Karpas-422 (cell line): ENCODE measurements around the gene COPS3. TPM values are rescaled to one million over a fixed set of nuclear protein-coding genes. Genes with fewer than 3 reads are reported as not detected.

Source experiments
- DNase-seq: peaks from one replicate; pipeline ENCODE4 v3.0.0-alpha.2; 2015
- H2AFZ ChIP-seq: fragments of 200-600 bp; sonication (generic); 2 replicates; pipeline ENCODE4 v1.6.1; 2014; ENCODE audit warnings: antibody characterized with exemption, low read length, mixed read lengths
- H3K27ac ChIP-seq: fragments of 200-600 bp; sonication (generic); 2 replicates; pipeline ENCODE4 v1.5.1; 2014; ENCODE audit warnings: mild to moderate bottlenecking, low read length, moderate library complexity
- H3K27me3 ChIP-seq: fragments of 200-600 bp; sonication (generic); 2 replicates; pipeline ENCODE4 v1.6.1; 2014; ENCODE audit warnings: low read length, mixed read lengths
- H3K36me3 ChIP-seq: fragments of 200-600 bp; sonication (generic); 2 replicates; pipeline ENCODE4 v1.6.1; 2014; ENCODE audit warnings: low read length, mixed read lengths; ENCODE audit not compliant: insufficient read depth
- H3K4me1 ChIP-seq: fragments of 200-600 bp; sonication (generic); 2 replicates; pipeline ENCODE4 v1.6.1; 2014; ENCODE audit warnings: mild to moderate bottlenecking, low read length, mixed read lengths
- H3K4me2 ChIP-seq: fragments of 200-600 bp; sonication (generic); 2 replicates; pipeline ENCODE4 v1.6.1; 2014; ENCODE audit warnings: low read length, low read depth, mild to moderate bottlenecking; ENCODE audit not compliant: poor library complexity, severe bottlenecking
- H3K4me3 ChIP-seq: fragments of 200-600 bp; sonication (generic); 2 replicates; pipeline ENCODE4 v1.5.1; 2014; ENCODE audit warnings: mild to moderate bottlenecking, antibody characterized with exemption, low read length, mixed read lengths
- H3K79me2 ChIP-seq: fragments of 200-600 bp; sonication (generic); 2 replicates; pipeline ENCODE4 v1.6.1; 2014; ENCODE audit warnings: mild to moderate bottlenecking, low read length, mixed read lengths
- H3K9ac ChIP-seq: fragments of 200-600 bp; sonication (generic); 2 replicates; pipeline ENCODE4 v1.6.0; 2014; ENCODE audit warnings: low read length
- H3K9me2 ChIP-seq: fragments of 200-600 bp; sonication (generic), shearing (Covaris generic); replicated peaks from 2 replicates; pipeline ENCODE4 v1.6.0; 2014; ENCODE audit warnings: mild to moderate bottlenecking, low read length, moderate library complexity; ENCODE audit not compliant: insufficient read depth
- H3K9me3 ChIP-seq: fragments of 300-700, 200-600 bp; sonication (generic); 2 replicates; pipeline ENCODE4 v1.6.1; 2014; ENCODE audit warnings: low read length, mixed read lengths
- H4K20me1 ChIP-seq: fragments of 200-600 bp; sonication (generic); 2 replicates; pipeline ENCODE4 v1.6.1; 2014; ENCODE audit warnings: mild to moderate bottlenecking, antibody characterized with exemption, low read length, low read depth; ENCODE audit not compliant: insufficient read depth
- total RNA-seq: library from RNA; depleted of rRNA; stranded (reverse); fragments of >200 nt; shearing (Covaris generic); gene quantifications from 2 replicates; pipeline ENCODE4 v1.2.3, GENCODE V29; 2014; ENCODE audit warnings: low replicate concordance

COPS3 gene
- total RNA-seq, 1 experiment from 2014 or later, result 110 TPM

DNA sequence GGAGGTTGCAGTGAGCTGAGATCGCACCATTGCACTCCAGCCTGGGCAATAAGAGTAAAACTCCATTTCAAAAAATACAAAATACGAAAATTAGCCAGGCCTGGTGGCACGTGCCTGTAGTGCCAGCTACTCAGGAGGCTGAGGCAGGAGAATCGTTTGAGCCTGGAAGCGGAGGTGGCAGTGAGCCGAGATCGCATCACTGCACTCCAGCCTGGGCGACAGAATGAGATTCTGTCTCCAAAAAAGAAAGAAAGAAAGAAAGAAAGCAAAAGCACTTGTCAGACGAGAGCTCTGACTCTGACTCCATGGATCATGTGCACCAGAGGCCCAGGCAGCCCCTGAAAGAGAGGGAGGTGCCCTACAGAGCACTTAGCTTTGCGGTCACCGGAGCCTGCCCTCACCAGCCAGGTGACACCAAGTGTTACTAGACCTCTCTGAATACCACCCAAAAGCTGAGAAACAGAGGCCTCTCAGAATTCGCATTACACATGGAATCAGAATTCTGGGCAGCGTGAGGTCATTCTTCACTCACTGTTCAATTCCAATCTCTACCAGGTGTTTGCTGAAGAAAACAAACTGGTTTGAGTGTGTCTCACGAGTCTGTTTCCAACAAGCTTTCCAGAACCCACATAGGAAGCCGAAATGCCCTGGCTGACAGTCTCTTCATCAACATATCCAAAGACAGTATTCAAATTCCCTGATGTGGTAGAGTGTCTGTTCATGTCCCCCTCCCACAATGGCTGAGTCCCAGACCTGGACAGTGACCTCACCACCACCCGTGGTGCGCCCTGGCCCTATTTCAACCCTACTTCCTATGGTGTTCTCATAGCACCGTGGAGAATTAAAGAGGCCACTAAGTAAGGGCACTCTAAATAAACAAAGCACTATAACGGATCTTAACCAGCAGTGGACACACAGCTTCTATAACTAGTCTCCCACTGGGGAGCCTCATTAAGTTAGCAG lies 45.6 kb downstream of the COPS3 start:
- no peak overlapping the region for H2AFZ ChIP-seq
- peak overlapping the region; percentile 96 for H3K4me3 ChIP-seq
- H3K4me1 ChIP-seq, result peaks cover 24% of the 10 kb centered on the region
- H4K20me1 ChIP-seq, result peaks cover 4% of the 10 kb centered on the region; the same call in 1 of the 2 replicates
- no peaks in the 10 kb centered on the region for H3K9me3 ChIP-seq
- peak overlapping the region; percentile 88 for H3K9ac ChIP-seq
- H3K4me2 ChIP-seq, result peak overlapping the region; percentile 96
- H3K79me2 ChIP-seq, result peaks cover 21% of the 10 kb centered on the region
- no peaks in the 10 kb centered on the region for H3K27me3 ChIP-seq
- no peak for DNase-seq
- H3K27ac ChIP-seq, result no peak overlapping the region
- no peaks in the 10 kb centered on the region for H3K36me3 ChIP-seq
- no peaks in the 10 kb centered on the region for H3K9me2 ChIP-seq

GRCh38 chr17:17232303-17232621 lies 48.8 kb downstream of the COPS3 start:
- H3K4me3 ChIP-seq, result no peak overlapping the region
- H3K36me3 ChIP-seq, result 0 out of 2 replicates have a peak, but pooled peaks cover 3% of the 10 kb centered on the region
- H3K9me3 ChIP-seq, result no peaks in the 10 kb centered on the region
- no peak overlapping the region for H3K9ac ChIP-seq
- peaks cover 21% of the 10 kb centered on the region for H3K79me2 ChIP-seq
- H2AFZ ChIP-seq, result no peak overlapping the region
- H3K27me3 ChIP-seq, result no peaks in the 10 kb centered on the region
- no peak overlapping the region for H3K4me2 ChIP-seq
- no peak for DNase-seq
- H4K20me1 ChIP-seq, result peaks cover 4% of the 10 kb centered on the region; the same call in 1 of the 2 replicates
- peaks cover 13% of the 10 kb centered on the region for H3K4me1 ChIP-seq
- H3K27ac ChIP-seq, result no peak overlapping the region
- no peaks in the 10 kb centered on the region for H3K9me2 ChIP-seq

DNA sequence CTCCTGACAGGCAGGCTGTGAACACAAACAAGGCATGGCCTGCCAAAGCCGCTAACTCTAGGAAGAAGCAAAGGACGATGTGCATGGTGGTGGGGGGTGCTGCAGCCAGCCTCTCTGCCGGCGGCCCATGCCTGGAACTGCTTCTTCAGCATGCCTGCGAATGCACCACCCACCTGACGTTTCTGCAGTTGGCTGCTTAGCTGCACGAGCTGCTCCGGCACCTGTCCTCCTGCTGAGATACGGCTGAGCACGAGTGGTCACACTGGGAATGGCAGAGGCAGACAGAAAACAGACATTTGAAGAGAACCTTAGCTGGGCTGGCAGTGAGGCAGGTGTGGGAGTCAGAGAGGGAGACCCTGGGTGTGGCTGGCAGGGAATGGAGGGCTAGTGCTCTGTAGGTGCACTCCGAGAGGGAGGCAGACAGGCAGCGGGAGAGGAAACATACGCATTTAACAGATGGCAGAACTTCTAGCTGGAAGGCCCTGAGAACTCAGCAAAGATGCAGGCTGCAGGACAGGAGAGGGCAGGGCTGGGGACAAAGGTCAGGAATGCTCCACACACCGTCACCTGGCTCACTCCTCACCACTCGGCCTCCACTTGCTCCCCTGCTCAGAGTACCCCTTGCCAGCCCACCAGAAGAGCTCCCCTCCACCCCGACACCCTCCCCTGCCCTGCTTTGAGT lies 49.3 kb downstream of the COPS3 start:
- H3K27me3 ChIP-seq, result no peaks in the 10 kb centered on the region

GRCh38 chr17:17229416-17230384 lies 51.3 kb downstream of the COPS3 start:
- Histone ChIP-seq H3K79me2 (no peaks in the 10 kb centered on the region; the same call in 1 of the 2 replicates), H3K36me3 (0 out of 2 replicates have a peak, but pooled peaks cover 3% of the 10 kb centered on the region), H3K9ac (no peak overlapping the region), H3K27ac (no peak overlapping the region), H2AFZ (no peak overlapping the region), H3K4me3 (no peak overlapping the region), H3K27me3 (no peaks in the 10 kb centered on the region), H3K9me2 (no peaks in the 10 kb centered on the region), H3K9me3 (no peaks in the 10 kb centered on the region), H3K4me2 (no peak overlapping the region), H4K20me1 (no peaks in the 10 kb centered on the region), H3K4me1 (no peaks in the 10 kb centered on the region)
- no peak for DNase-seq

More for the DNA sequence above, 49.3 kb downstream of the COPS3 start:
- 0 out of 2 replicates have a peak, but pooled peaks cover 3% of the 10 kb centered on the region for H3K36me3 ChIP-seq
- H3K9ac ChIP-seq, result no peak overlapping the region
- peaks cover 13% of the 10 kb centered on the region for H3K4me1 ChIP-seq
- H3K27ac ChIP-seq, result no peak overlapping the region
- no peak overlapping the region for H3K4me3 ChIP-seq
- H3K4me2 ChIP-seq, result no peak overlapping the region
- no peak for DNase-seq
- H3K9me3 ChIP-seq, result no peaks in the 10 kb centered on the region
- H3K79me2 ChIP-seq, result peaks cover 18% of the 10 kb centered on the region
- H4K20me1 ChIP-seq, result peaks cover 4% of the 10 kb centered on the region; the same call in 1 of the 2 replicates
- H2AFZ ChIP-seq, result no peak overlapping the region
- H3K9me2 ChIP-seq, result no peaks in the 10 kb centered on the region

DNA sequence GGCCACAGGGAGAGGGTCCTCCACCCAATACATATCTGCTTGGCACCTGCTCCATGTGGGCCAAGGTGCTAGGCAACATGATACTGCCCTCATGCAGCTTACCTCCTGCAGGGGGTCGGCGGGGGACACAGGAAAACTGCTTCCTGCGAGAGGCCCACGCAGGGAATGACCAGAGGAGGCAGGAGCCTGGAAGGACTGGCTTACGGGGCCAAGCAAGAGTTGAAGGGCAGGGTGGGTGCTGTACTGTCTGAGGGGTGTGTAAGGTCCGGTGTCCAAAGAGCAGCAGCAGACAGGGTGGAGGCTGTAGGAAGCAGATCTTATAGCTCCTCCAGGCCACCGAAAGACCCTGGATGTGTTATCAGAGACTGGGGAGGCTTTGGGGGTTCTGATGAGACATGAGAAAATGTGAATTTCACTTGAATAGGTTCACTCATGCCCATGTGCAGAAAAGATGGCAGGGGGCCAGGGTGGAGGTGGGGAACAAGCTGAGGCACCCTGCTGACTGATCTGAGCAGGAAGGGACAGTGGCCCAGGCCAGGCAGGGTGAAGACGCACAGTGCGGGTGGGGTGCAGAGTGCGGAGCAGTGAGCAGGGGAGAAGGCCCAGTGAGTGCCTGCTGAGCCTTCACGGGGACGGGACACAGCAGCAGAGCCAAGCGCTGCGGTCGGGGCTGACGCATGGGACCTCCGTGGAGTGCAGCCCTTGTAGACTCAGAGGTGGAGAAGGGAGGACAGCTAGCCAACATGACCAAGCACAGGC lies 52.3 kb downstream of the COPS3 start:
- no peak overlapping the region for H3K9ac ChIP-seq
- no peaks in the 10 kb centered on the region for H4K20me1 ChIP-seq
- no peaks in the 10 kb centered on the region for H3K4me1 ChIP-seq
- 0 out of 2 replicates have a peak, but pooled peaks cover 3% of the 10 kb centered on the region for H3K36me3 ChIP-seq
- no peaks in the 10 kb centered on the region for H3K9me3 ChIP-seq
- no peak overlapping the region for H3K27ac ChIP-seq
- DNase-seq, result no peak
- no peaks in the 10 kb centered on the region for H3K27me3 ChIP-seq
- H3K4me2 ChIP-seq, result no peak overlapping the region
- H3K79me2 ChIP-seq, result no peaks in the 10 kb centered on the region
- no peak overlapping the region for H2AFZ ChIP-seq
- no peak overlapping the region for H3K4me3 ChIP-seq
- no peaks in the 10 kb centered on the region for H3K9me2 ChIP-seq

- Histone ChIP-seq H3K27ac (no peak overlapping the region), H3K27me3 (no peaks in the 10 kb centered on the region), H4K20me1 (no peaks in the 10 kb centered on the region), H3K4me3 (no peak overlapping the region), H2AFZ (no peak overlapping the region), H3K79me2 (no peaks in the 10 kb centered on the region), H3K36me3 (0 out of 2 replicates have a peak, but pooled peaks cover 3% of the 10 kb centered on the region), H3K4me1 (no peaks in the 10 kb centered on the region), H3K9me3 (no peaks in the 10 kb centered on the region), H3K9me2 (no peaks in the 10 kb centered on the region), H3K9ac (no peak overlapping the region), H3K4me2 (no peak overlapping the region)
- no peak for DNase-seq
These were observed 53.2 kb downstream of the COPS3 start for GRCh38 chr17:17227608-17228520.
